Mesenteric fat pad (tissue), 1 donor: ENCODE measurements around the gene UGGT2. TPM values are rescaled to one million over a fixed set of nuclear protein-coding genes. Genes with fewer than 3 reads are reported as not detected.
"Not testable (repeated sequence)": the region's sequence is repeated elsewhere in the genome, so short reads cannot be mapped to it uniquely, and the experiment has no call there.

ENCODE experiments used
- DNase-seq: peaks from one replicate; pipeline ENCODE4 v3.0.0-alpha.2; 2020; ENCODE audit warnings: low spot score
- total RNA-seq: library from RNA; stranded (reverse); fragmentation: NEBNext Ultra II Directional; extraction: Animal tissue kit (Norgen Biotek cat#: 25700); gene quantifications from one replicate; pipeline ENCODE4 v1.2.1, GENCODE V29; 2021
- donor health status: DM: yes; HTN: yes; CAD: no.

The UGGT2 gene
- total RNA-seq, 1 donor from 2014 or later: 32.4 TPM

- DNase-seq: no peak
Measured at GRCh38 chr13:95800436-95800835, 252.8 kb downstream of the UGGT2 start.

- DNase-seq: no peak
Measured at GRCh38 chr13:95797016-95797415, 256.2 kb downstream of the UGGT2 start.

- DNase-seq: no peak
Measured at GRCh38 chr13:95793781-95794180, 259.4 kb downstream of the UGGT2 start.

DNA sequence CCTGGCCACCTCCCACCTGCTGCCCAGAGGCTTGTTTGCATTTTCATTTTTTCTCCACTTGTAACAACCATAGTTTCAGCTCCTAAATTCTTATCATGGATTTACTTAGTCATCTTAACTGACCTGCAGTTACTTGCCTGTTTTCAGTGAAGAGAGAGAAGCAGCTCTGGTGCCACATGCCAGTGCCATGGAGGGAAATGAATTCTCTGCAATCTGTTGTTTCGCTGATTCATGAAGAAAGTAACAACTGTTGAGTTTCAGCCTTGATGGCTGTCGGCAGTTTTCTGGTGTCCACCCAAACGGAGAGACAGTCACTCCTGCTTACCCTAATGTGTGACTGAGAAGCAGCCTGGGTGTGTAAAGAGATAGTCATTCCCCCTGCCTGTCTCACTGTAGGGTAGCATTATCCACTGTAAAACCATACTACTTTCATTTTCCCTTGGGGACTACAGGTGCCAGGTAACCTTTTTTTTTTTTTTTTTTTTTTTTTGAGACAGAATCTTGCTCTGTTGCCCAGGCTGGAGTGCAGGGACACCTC, 260.1 kb downstream of the UGGT2 start:
- no peak for DNase-seq

- DNase-seq: no peak
Measured at GRCh38 chr13:95791084-95791722, 262.0 kb downstream of the UGGT2 start.

DNA sequence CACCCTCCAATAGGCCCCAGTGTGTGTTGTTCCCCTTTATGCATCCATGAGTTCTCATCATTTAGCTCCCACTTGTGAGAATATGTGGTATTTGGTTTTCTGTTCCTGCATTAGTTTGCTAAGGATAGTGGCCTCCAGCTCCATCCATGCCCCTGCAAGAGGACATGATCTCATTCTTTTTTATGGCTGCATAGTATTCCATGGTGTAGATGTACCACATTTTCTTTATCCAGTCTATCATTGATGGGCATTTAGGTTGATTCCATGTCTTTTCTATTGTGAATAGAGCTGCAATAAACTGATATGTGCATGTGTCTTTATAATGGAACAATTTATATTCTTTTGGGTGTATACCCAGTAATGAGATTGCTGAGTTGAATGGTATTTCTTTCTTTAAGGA, 263.9 kb downstream of the UGGT2 start:
- not testable (repeated sequence) for DNase-seq

GRCh38 chr13:95788100-95788463, 265.1 kb downstream of the UGGT2 start:
- DNase-seq: no peak

DNA sequence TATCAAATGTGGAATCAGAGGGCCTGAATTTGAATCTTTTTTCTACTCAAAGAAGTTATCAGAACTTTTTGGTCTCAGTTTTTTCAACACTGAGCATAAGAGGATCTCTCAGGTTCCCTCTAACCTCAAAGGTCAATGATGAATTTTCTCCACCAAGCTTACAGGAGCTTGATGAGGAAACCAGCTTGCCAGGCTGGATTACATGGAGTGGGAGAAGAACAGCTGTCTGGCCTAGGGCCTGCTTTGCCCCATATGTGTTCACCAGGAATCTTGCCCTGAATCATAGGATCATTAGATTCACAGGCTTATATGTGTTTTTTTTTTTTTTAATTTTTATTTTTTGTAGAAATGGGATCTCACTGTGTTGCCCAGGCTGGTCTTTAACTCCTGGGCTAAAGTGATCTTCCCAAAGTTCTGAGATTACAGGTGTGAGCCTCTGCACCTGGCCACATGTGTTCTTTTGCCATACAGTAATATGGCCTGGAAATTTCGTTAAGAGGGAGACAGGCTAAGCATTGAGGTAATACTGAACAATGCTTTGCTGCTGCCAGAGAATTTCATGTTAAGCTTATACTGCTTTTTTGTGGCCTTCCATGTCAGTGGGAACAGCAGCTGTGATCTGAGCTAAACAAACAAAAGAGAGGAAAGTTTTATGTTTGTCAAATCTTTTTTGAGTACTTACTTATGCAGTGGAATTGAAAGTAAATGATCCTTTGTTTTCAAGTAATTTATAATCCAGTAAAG, 265.7 kb downstream of the UGGT2 start:
- no peak for DNase-seq

GRCh38 chr13:95784900-95785290, 268.3 kb downstream of the UGGT2 start:
- DNase-seq: no peak

DNA sequence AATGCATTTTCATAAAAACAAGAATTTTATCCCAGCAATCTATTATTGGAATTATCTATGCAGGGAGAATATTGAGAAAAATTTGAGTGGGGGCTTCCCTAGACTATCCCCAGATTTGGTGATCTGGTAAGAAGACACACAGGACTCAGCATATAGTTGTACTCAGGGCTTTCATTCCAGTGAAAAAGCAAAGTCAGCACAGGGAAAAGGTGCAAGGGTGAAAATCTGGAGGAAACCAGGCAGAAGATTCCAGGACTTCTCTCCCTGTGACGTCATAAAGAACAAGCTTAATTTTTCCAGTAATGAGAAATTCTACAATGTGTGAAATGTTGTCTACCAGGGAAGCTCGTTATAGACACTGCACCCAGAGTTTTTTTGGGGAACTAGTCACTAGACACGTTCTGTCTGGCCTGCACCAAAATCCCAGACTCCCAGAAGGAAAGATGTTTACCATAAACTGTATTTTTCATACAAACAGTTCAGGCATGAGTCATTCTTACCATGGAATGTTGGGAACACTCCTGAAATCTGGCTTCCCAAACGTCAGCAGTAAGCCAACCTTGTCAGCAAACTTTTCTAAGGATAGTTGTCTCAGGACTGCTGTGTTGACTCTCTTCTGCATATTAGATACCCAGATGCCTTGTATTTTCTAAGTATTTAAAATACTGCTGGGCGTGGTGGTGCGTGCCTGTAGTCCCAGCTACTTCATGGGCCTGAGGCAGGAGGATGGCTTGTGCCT, 268.9 kb downstream of the UGGT2 start:
- no peak for DNase-seq

DNA sequence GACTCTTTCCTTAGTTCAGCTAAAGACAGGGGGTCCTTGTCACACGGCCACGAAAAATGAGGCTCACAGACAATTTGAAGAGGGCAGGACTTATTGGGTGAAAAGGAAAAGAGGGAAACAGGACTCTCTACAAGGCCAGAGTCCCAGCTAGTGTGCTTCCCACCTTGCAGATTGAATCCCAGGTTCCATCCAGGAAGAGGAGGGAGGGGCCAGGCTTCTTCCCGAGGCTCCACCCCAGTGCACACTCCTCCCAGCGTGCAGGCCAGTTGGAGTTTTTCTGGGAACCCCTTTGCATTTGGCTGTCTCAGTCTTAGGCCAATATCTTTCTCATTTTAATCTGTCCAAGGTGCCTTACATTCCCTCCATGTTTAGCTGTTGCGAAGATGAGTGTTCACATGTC, 269.5 kb downstream of the UGGT2 start:
- no peak for DNase-seq

GRCh38 chr13:95781940-95782339, 271.3 kb downstream of the UGGT2 start:
- DNase-seq: not testable (repeated sequence)

DNA sequence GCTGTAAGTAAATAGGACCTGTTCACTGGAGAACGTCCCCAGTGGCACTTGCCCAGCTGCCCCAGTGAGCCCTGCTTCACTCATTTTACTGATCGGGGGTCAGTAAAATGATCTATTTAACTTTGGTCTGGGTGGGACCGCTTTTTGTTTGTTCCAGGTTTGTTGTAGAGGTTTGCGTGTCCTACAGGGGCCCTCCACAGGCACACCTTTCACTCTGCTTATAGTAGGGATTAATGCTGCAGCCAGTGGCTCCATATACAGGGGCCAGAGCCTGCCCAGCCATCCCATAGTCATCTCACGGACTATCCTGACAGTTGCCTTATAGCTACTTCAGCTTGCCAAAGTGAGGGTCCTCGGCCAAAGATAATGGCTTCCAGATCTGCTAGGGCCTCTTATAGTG, 272.2 kb downstream of the UGGT2 start:
- DNase-seq: no peak

DNA sequence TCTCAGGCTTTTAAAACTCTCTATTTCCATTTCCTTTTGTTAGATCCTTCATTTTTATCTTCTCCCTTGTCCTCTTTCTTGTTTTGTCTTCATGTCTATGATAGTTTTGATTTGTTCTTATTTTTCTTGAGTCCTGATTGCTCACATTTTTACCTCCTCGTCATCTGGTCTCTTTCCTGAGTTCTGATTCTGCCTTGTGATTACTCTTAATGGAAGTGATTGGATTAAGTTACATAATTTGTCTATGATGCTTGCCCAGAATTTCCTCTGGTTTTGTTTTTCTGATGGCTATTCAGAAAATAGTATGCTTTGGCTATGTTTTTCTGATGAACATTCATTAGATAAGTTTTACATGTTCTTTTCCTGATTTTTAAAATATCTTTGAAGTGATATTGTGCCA, 273.7 kb downstream of the UGGT2 start:
- DNase-seq: no peak

DNA sequence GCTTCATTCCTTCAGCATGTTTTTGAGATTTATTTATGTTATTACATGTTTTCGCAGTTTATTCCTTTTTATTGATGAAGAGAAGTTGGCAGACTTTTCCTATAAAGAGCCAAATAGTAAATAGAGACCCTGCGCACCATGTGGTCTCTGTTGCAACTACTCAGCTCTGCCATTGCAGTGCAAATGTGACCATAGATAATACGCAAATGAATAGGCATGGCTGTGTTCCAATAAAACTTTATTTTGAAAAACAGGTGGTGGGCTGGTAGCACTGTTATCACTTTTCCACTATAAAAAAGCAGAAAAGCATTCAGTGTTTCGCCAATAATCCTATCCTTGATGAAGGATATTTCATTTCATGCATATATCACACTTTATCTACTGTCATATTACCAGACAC, 281.3 kb downstream of the UGGT2 start:
- no peak for DNase-seq

DNA sequence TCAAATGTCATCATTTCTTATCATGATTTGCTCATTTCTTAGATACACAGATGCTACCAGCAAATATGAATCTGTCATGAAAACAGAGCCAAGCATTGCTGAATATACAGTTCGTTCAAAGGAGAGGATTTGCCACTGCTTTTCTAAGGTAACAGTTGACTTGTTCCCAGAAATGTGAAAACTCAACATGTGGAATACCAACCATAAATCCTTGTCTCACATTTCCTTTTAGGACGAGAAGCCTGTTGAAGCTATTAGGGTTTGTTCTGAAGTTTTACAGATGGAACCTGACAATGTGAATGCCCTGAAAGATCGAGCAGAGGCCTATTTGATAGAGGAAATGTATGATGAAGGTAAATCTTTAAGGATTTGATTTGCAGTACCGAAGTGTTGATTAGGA, 289.6 kb downstream of the UGGT2 start:
- DNase-seq: no peak

DNA sequence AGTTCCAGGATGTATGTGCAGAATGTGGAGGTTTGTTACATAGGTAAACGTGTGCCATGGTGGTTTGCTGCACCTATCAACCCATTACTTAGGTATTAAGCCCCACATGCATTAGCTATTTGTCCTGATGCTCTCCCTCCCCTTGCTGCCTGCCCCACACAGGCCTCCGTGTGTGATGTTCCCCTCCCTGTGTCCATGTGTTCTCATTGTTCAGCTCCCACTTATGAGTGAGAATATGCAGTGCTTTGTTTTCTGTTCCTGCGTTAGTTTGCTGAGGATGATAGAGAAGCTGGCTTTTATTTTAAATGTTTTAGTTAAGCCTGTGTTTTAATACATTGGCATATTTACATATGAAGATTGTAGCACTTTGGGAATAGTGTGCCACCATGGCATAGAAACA, 290.6 kb downstream of the UGGT2 start:
- not testable (repeated sequence) for DNase-seq

DNA sequence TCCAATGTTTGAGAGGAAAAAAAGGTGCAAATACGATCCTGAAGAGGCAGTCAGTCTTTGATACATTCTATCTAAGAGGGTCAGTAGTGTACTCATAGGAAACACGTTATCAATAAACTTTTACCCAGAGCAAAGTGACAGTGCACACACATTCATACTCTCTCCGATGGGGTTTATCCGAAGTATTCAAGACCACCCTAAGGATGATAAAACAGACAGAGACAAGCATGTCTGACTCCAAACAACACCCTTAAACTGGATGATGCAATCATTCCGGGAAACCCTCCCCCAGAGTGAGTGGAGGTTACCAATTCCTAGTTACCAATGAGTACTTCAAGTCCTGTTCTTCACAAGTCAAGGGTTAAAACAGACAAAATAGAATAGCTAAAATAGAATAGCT, 297.1 kb downstream of the UGGT2 start:
- DNase-seq: no peak

GRCh38 chr13:95754069-95754468, 299.1 kb downstream of the UGGT2 start:
- no peak for DNase-seq

- no peak for DNase-seq
Measured at GRCh38 chr13:95752677-95753076, 300.5 kb downstream of the UGGT2 start.
